Measurements from ENCODE around the gene MDK. TPM values are rescaled to one million over a fixed set of nuclear protein-coding genes. Genes with fewer than 3 reads are reported as not detected.

MDK gene
- polyA plus RNA-seq (2012; ENCODE audit: insufficient read length, low read depth) = 401 TPM

GRCh38 chr11:46381048-46381818 is at the start of gene MDK:
Gene MDK (plus strand): TSS chr11:46381669. CDS start chr11:46382058, 389 bp downstream.
- TF ChIP-seq TAF1 (IDR thresholded peaks at IDR 0.05; ENCODE audit: borderline replicate concordance, insufficient read depth, low read length) (no peak), REST (IDR thresholded peaks at IDR 0.05; ENCODE audit: insufficient read depth in 1 of 2, low read depth in 2 of 2, low read length in 2 of 2) (no peak), SIN3A (IDR thresholded peaks at IDR 0.05; ENCODE audit: borderline replicate concordance, insufficient read depth, low read length) (no peak), FOXP2 (optimal IDR thresholded peaks at IDR 0.05; ENCODE audit: borderline replicate concordance, extremely low read depth, extremely low read length, insufficient read depth) (no peak), POLR2AphosphoS5 (IDR thresholded peaks at IDR 0.05; ENCODE audit: low read depth, low read length) (no peak; the same call in 1 of the 2 replicates)

- TF ChIP-seq REST (IDR thresholded peaks at IDR 0.05; ENCODE audit: insufficient read depth in 1 of 2, low read depth in 2 of 2, low read length in 2 of 2) = no peak
- no peak for TF ChIP-seq TAF1 (IDR thresholded peaks at IDR 0.05; ENCODE audit: borderline replicate concordance, insufficient read depth, low read length)
- TF ChIP-seq POLR2AphosphoS5 (IDR thresholded peaks at IDR 0.05; ENCODE audit: low read depth, low read length) = no peak
- TF ChIP-seq SIN3A (IDR thresholded peaks at IDR 0.05; ENCODE audit: borderline replicate concordance, insufficient read depth, low read length) = no peak
- no peak for TF ChIP-seq FOXP2 (optimal IDR thresholded peaks at IDR 0.05; ENCODE audit: borderline replicate concordance, extremely low read depth, extremely low read length, insufficient read depth)
Observed at GRCh38 chr11:46332093-46332567, 49.3 kb upstream of the MDK start.

DNA sequence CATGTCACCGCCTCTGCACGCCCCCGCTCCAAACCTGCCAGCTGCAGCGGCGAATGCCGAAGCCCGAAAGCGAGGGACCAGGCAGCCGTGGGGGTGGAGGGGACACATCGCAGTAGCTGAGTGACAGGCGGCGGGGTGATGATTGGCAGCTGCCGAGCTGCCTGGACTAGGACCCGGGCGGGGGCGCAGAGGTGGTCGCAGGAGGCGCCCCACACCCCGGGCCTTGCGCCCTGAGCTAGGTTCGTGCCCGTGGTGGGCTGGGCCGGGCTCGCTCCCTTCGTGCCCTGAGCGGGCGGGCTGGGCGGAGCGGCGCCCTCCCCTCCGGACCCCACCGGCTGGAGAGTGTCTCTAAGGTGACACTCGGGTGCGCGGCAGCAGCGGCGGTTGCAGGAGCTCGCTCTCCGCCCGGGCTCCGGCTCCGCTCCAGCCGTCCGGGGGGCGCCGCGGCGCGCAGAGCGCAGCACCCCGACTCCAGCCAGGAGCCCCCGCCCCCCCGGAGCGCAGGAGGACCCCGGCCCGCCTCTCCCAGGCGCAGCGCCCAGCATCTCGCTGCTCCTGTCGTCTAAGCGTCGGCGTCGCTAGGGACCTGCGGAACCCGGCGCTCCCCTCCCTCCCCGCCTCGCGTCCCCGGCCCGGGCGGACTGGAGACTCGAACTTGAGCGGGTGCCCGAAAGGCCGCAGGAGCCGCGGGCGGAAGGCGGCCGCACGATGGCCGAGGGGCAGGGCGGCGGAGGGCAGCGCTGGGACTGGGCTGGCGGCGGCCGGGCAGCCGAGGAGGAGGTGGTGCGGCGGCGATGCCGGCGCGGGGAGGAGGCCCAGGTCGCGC is 48.7 kb upstream of the MDK start:
- TF ChIP-seq TAF1 (IDR thresholded peaks at IDR 0.05; ENCODE audit: borderline replicate concordance, insufficient read depth, low read length) (no peak), POLR2AphosphoS5 (IDR thresholded peaks at IDR 0.05; ENCODE audit: low read depth, low read length) (no peak), REST (IDR thresholded peaks at IDR 0.05; ENCODE audit: insufficient read depth in 1 of 2, low read depth in 2 of 2, low read length in 2 of 2) (no peak), SIN3A (IDR thresholded peaks at IDR 0.05; ENCODE audit: borderline replicate concordance, insufficient read depth, low read length) (no peak), FOXP2 (optimal IDR thresholded peaks at IDR 0.05; ENCODE audit: borderline replicate concordance, extremely low read depth, extremely low read length, insufficient read depth) (no peak)

- TF ChIP-seq TAF1 (IDR thresholded peaks at IDR 0.05; ENCODE audit: borderline replicate concordance, insufficient read depth, low read length) (no peak), REST (IDR thresholded peaks at IDR 0.05; ENCODE audit: insufficient read depth in 1 of 2, low read depth in 2 of 2, low read length in 2 of 2) (no peak), SIN3A (IDR thresholded peaks at IDR 0.05; ENCODE audit: borderline replicate concordance, insufficient read depth, low read length) (no peak), POLR2AphosphoS5 (IDR thresholded peaks at IDR 0.05; ENCODE audit: low read depth, low read length) (no peak), FOXP2 (optimal IDR thresholded peaks at IDR 0.05; ENCODE audit: borderline replicate concordance, extremely low read depth, extremely low read length, insufficient read depth) (no peak)
Observed at GRCh38 chr11:46333394-46333947, 48.0 kb upstream of the MDK start.

Data from PFSK-1 (cell line).